NCI-H146 treated with DMSO at 0.1 percent for 48 hours (cell line): ENCODE results near the gene MFAP2.
"Not testable (repeated sequence)": the region's sequence is repeated elsewhere in the genome, so short reads cannot be mapped to it uniquely, and the experiment has no call there.

Source experiments
- DNase-seq: peaks from one replicate; lab custom pipeline; 2025; ENCODE audit not compliant: unreplicated experiment; lab: John Stamatoyannopoulos, UW

The MFAP2 gene

DNA sequence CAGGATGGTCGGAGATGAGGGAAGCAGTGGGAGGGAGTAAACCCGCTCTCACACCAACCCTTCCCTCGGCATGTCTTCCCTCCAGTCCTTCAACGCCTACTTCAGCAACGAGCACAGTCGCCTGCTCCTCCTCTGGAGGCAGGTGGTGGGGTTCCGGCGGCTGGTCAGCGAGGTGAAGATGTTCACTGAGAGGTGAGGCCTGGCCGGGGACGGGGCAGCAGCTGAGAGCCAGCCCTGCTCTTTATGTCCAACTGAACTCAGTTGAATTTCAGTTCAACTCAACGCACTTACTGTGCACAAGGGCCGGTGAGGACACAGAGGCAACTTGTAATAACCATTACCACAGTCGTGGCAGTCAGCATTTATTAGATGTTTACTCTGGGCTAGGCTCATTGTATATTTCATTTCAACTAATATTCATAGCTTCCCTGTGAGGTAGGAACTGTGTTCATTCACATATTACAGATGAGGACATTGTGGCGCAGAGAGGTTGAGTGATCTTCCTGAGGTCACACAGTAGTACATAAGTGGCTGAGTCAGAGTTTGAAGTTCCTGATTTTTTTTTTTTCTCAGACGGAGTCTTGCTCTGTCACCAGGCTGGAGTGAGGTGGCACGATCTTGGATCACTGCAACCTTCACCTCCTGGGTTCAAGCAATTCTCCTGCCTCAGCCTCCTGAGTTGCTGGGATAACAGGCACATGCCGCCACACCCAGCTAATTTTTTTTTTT lies 49.0 kb downstream of the MFAP2 start:
- DNase-seq: not testable (repeated sequence)

DNA sequence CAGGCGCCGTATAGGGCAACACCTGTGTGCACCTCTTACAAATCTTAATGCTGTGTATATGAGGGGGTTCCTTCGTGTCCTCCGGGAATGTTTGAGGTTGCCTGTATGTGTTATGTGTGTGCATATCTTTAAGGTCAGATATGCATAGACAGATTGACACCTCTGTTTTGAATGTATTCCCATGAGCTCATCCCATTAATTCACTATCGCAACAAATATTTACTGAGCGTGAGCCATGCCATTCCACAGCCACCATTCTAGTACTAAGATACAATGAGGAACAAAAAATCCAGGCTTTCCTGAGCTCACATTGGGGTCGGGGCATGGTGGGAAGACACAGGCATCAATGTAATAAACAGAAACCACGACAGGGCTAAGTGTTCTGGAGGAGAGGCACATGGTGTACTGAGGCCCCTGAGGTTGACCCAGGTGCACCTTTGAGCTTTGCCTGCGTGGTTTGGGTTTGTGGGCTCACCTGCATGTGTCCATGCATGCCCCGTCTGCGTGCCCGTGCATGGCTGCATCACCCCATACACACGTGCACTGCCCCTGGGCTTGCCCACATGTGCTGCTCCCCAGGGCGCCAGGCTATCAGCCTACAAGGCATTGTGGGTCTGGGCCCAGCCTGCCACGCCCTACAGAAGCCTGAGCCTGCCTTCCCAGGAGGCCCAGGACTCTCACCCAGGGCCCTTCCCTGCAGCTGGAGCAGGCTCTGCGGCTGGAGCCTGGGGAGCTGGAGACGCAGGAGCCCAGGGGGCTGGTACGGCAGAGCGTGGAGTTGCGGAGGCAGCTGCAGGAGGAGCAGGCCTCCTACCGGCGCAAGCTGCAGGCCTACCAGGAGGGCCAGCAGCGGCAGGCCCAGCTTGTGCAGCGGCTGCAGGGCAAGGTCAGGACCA lies 51.0 kb downstream of the MFAP2 start:
- peak; percentile 48 for DNase-seq

- no peak for DNase-seq
These were observed 52.5 kb downstream of the MFAP2 start for GRCh38 chr1:16927711-16928485.

DNA sequence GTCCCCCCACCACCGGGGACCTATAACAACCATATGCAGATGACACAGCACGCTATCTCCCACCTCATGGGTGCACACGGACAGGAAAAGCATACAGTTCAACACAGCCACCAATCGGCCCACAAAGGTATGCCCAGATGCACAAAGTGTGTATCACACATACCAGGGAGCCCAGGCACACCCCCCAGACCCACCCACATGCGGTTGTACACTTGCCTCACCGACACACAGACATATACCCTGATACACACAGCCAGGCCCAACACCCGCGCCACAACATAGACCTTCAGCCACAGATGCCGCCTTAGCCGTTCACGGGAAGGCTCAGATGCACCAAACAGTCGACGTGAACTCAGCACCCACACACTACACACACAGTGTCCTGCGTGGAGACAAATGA lies 53.2 kb downstream of the MFAP2 start:
- DNase-seq: no peak

DNA sequence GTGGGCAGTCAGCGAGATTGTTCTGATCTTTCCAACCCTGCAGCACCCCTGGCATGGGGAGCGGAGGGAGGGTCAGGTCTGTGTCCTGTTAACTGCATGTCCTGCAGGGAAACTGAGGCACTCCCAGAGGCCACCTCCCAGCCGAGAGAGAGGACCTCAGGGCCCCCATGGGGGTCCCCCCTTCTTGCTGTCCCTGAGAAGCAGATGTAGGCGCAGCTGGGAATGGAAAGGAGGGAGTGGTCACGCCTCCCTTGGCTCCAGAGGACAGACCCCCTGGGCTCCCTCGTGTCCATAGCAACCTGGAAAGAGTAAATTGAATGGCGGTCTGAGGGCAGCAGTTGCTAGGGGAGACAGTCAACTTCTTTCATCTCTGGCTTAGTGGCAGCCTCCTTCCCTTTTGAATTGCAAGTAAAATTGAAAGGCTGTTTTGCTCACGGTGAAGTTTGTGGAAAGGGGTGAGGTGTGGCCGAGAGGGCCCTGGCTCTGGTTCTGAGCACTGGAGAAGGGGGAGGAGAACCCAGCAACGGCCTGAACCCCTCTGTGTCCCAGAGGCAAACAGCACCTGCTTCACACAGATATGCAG lies 53.8 kb downstream of the MFAP2 start:
- peak; percentile 74 for DNase-seq

- no peak for DNase-seq
These were observed 54.6 kb downstream of the MFAP2 start for GRCh38 chr1:16925635-16926490.

DNA sequence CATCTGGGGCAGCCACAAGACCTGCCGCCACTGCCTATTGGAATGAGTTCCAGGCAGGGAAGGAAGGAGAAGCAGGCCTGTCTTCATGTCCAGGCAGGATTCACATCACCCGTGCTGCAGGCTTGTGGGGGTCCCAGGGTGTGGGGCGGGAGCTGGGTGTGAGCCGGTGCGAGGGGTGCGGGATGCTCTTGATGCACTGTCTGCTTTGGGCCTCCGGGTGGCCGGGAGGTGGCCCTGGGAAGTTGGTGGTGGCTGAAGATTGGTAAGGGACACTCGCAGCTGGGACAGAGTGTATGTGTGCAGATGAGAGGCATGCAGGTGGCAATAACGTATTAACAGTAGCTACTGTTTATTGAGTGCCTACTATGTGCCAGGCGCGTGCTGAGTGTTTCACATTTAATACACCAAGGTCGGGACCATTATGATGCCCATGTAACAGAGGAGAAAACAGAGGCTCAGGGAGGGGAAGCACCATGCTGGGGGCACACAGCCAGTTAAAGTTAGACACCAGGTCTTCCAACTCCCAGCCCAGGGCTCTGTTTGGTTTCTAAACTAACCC lies 55.4 kb downstream of the MFAP2 start:
- no peak for DNase-seq
